ENCODE results near the gene EFHC1.

DNA sequence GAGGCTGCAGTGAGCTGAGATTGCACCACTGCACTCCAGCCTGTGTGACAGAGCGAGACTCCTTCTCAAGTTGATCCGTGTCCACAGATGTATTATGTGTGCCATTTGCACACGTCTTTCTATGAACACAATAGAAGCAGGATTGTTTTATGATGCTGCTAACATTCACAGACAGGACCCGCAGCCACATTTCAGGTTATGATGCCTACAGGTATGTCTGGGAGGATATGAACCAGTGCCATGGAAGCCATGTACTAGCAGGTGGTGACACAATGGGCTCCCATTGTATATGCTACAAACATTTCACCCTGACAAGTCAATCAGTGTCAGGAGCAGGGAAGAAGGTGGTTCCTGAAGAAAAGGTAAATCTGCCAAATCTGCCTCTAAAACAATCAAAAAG is 152.4 kb downstream of the EFHC1 start:
- TF ChIP-seq, protein P1, sequence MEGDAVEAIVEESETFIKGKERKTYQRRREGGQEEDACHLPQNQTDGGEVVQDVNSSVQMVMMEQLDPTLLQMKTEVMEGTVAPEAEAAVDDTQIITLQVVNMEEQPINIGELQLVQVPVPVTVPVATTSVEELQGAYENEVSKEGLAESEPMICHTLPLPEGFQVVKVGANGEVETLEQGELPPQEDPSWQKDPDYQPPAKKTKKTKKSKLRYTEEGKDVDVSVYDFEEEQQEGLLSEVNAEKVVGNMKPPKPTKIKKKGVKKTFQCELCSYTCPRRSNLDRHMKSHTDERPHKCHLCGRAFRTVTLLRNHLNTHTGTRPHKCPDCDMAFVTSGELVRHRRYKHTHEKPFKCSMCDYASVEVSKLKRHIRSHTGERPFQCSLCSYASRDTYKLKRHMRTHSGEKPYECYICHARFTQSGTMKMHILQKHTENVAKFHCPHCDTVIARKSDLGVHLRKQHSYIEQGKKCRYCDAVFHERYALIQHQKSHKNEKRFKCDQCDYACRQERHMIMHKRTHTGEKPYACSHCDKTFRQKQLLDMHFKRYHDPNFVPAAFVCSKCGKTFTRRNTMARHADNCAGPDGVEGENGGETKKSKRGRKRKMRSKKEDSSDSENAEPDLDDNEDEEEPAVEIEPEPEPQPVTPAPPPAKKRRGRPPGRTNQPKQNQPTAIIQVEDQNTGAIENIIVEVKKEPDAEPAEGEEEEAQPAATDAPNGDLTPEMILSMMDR (IDR thresholded peaks at IDR 0.05), result no peak
- TF ChIP-seq POLR2A (IDR thresholded peaks at IDR 0.05), result no peak

All from prostate gland (tissue), 2 donors.